A549 (cell line): ENCODE results near the gene DISC1. TPM values are rescaled to one million over a fixed set of nuclear protein-coding genes. Genes with fewer than 3 reads are reported as not detected.

ENCODE experiments used
- ATAC-seq, 2 experiments: fragments of 200-7000 bp in 1 of 2; fragments of >200 bp in 1 of 2; cut with Nextera tagmentation in 1 of 2; cut with Tn5 transposase in 1 of 2; 3 replicates each; pipeline versions ENCODE4 v1.8.0 to v1.9.1; 2018 to 2020; ENCODE audit warnings: mild to moderate bottlenecking in 1 of 2, moderate library complexity in 1 of 2
- CTCF ChIA-PET: fragments of 300-600 bp; sonication (Branson Sonifier 250); formaldehyde crosslinking; extraction: SDS; loops from one replicate; lab custom pipeline; 2021; ENCODE audit warnings: antibody characterized with exemption, inconsistent platforms; lab: Yijun Ruan, JAX
- POLR2A ChIA-PET: fragments of 350-600 bp; formaldehyde crosslinking; extraction: SDS; loops from one replicate; lab custom pipeline; 2021; ENCODE audit warnings: antibody characterized with exemption, inconsistent platforms; lab: Yijun Ruan, JAX
- DNase-seq, 2 experiments: peaks; one replicate each; pipeline versions ENCODE4 v3.0.0 to v3.0.0-alpha.2; 2011 to 2016; ENCODE audit warnings: low read depth in 1 of 2, low spot score in 1 of 2
- FAIRE-seq: peaks from 2 replicates; lab custom pipeline; 2011; peaks lifted over from hg19 to GRCh38; lab: Jason Lieb, UNC
- H3K27ac ChIP-seq, 2 experiments: fragments of >200 bp; sonication (Bioruptor Twin); formaldehyde crosslinking; 3 replicates each; pipeline ENCODE4 v1.5.1; 2016 to 2017
- H3K4me1 ChIP-seq: fragments of >200 bp; sonication (Bioruptor Twin); formaldehyde crosslinking; 3 replicates; pipeline ENCODE4 v1.6.1; 2016
- H3K4me2 ChIP-seq: fragments of >200 bp; sonication (Bioruptor Twin); formaldehyde crosslinking; 3 replicates; pipeline ENCODE4 v1.6.1; 2016
- H3K4me3 ChIP-seq: fragments of >200 bp; sonication (Bioruptor Twin); formaldehyde crosslinking; 3 replicates; pipeline ENCODE4 v1.5.1; 2016
- H3K9me3 ChIP-seq: fragments of >200 bp; sonication (Bioruptor Twin); formaldehyde crosslinking; 3 replicates; pipeline ENCODE4 v1.6.1; 2016
- CBX2 ChIP-seq: fragments of 200-600 bp; sonication (generic); IDR thresholded peaks from 2 replicates; pipeline ENCODE4 v1.6.1; 2016; ENCODE audit warnings: low read depth, mild to moderate bottlenecking, borderline replicate concordance
- CBX8 ChIP-seq: fragments of 200-600 bp; sonication (generic); IDR thresholded peaks from 2 replicates; pipeline ENCODE4 v1.6.1; 2016
- CEBPB ChIP-seq, 2 experiments: fragments of >200 bp in 1 of 2; sonication (Bioruptor Twin) in 1 of 2; formaldehyde crosslinking in 1 of 2; IDR thresholded peaks; 2 replicates each; pipeline ENCODE4 v1.6.1; 2012 to 2016
- CHD2 ChIP-seq: fragments of 150-350 bp; IDR thresholded peaks from 2 replicates; pipeline ENCODE4 v1.6.1; 2014; ENCODE audit warnings: low read length; ENCODE audit not compliant: partially characterized antibody
- ESRRA ChIP-seq: fragments of 150-350 bp; IDR thresholded peaks from 2 replicates; pipeline ENCODE4 v1.6.1; 2014; ENCODE audit warnings: mild to moderate bottlenecking, low read length, borderline replicate concordance
- GATA3 ChIP-seq: IDR thresholded peaks from 2 replicates; pipeline ENCODE4 v1.6.1; 2012; ENCODE audit warnings: borderline replicate concordance
- HDAC2 ChIP-seq: fragments of 200-600 bp; sonication (generic); IDR thresholded peaks from 2 replicates; pipeline ENCODE4 v1.6.1; 2016
- HOXB13 ChIP-seq: fragments of 250-450 bp; sonication (Bioruptor Pico); IDR thresholded peaks from 2 replicates; pipeline ENCODE4 v1.5.0; 2020; ENCODE audit warnings: low read depth, mild to moderate bottlenecking, moderate library complexity
- JUN ChIP-seq, 2 experiments: fragments of >200 bp; sonication (Bioruptor Twin); formaldehyde crosslinking; IDR thresholded peaks; 2 replicates in 1 of 2; 3 replicates in 1 of 2; pipeline ENCODE4 v1.6.1; 2016 to 2017
- KDM1A ChIP-seq: fragments of 200-600 bp; sonication (generic); IDR thresholded peaks from 2 replicates; pipeline ENCODE4 v1.6.1; 2016; ENCODE audit warnings: low read depth, mild to moderate bottlenecking
- MAFK ChIP-seq: fragments of 450-650 bp; IDR thresholded peaks from 2 replicates; pipeline ENCODE4 v1.6.1; 2014; ENCODE audit not compliant: partially characterized antibody
- NFE2L2 ChIP-seq: fragments of 150-350 bp; conservative IDR thresholded peaks from 2 replicates; pipeline ENCODE4 v1.6.1; 2014; ENCODE audit warnings: low read length
- NR3C1 ChIP-seq: fragments of >200 bp; sonication (Bioruptor Twin); formaldehyde crosslinking; IDR thresholded peaks from 3 replicates; pipeline ENCODE4 v1.6.1; 2017
- PHF8 ChIP-seq: fragments of 200-600 bp; sonication (generic); IDR thresholded peaks from 2 replicates; pipeline ENCODE4 v1.6.1; 2016; ENCODE audit warnings: low read depth, mild to moderate bottlenecking, antibody characterized with exemption, moderate library complexity, borderline replicate concordance
- POLR2A ChIP-seq: IDR thresholded peaks from 2 replicates; pipeline ENCODE4 v1.6.1; 2012; ENCODE audit warnings: mild to moderate bottlenecking, low read length
- POLR2AphosphoS2 ChIP-seq: conservative IDR thresholded peaks from 2 replicates; pipeline ENCODE4 v1.6.1; 2012; ENCODE audit warnings: low read length, improper control_type of control experiment, inconsistent platforms
- RAD21 ChIP-seq, 2 experiments: fragments of >200 bp in 1 of 2; sonication (Bioruptor Twin) in 1 of 2; formaldehyde crosslinking in 1 of 2; IDR thresholded peaks in 1 of 2; conservative IDR thresholded peaks in 1 of 2; 2 replicates in 1 of 2; 3 replicates in 1 of 2; pipeline ENCODE4 v1.6.1; 2012 to 2018; ENCODE audit warnings: inconsistent platforms in 1 of 2
- RCOR1 ChIP-seq: fragments of 150-350 bp; IDR thresholded peaks from 2 replicates; pipeline ENCODE4 v1.6.1; 2014; ENCODE audit warnings: antibody characterized with exemption, low read length, low read depth
- RFX5 ChIP-seq: fragments of 450-650 bp; IDR thresholded peaks from 2 replicates; pipeline ENCODE4 v1.7.1; 2014; ENCODE audit warnings: antibody characterized with exemption, mild to moderate bottlenecking, moderate library complexity
- SMC3 ChIP-seq: fragments of >200 bp; sonication (Bioruptor Twin); formaldehyde crosslinking; IDR thresholded peaks from 3 replicates; pipeline ENCODE4 v1.6.1; 2018; ENCODE audit warnings: inconsistent platforms
- ZC3H11A ChIP-seq: fragments of 450-650 bp; IDR thresholded peaks from 2 replicates; pipeline ENCODE4 v1.6.1; 2014; ENCODE audit warnings: antibody characterized with exemption, mild to moderate bottlenecking
- ZFP36 ChIP-seq: fragments of 450-650 bp; IDR thresholded peaks from 2 replicates; pipeline ENCODE4 v1.6.1; 2014; ENCODE audit warnings: borderline replicate concordance; ENCODE audit not compliant: partially characterized antibody
- ZNF302 ChIP-seq: fragments of 250-450 bp; sonication (Bioruptor Pico); IDR thresholded peaks from 2 replicates; pipeline ENCODE4 v1.9.0; 2021; ENCODE audit warnings: inconsistent platforms, mild to moderate bottlenecking, moderate library complexity
- WGBS: methylation state at CpG from one replicate; pipeline ENCODE4 v1.1.6; 2017; ENCODE audit errors: missing lambda C conversion rate; 5-methylcytosine and 5-hydroxymethylcytosine counted together
- polyA plus RNA-seq, 4 experiments: library from polyadenylated mRNA; depleted of rRNA in 3 of 4; stranded (reverse); fragments of >200 nt; fragmentation: RNase III in 1 of 4; extraction: RNeasy Plus Mini Kit Qiagen cat#74134 plus additional on column Dnase treatment in 1 of 4; gene quantifications; 2 replicates in 3 of 4; 3 replicates in 1 of 4; pipeline ENCODE4 v1.2.3, GENCODE V29; 2011 to 2017
- TF ChIP-seq, protein P1 (sequence below): IDR thresholded peaks from 2 replicates; pipeline ENCODE4 v1.6.1; 2012; ENCODE audit warnings: low read depth, borderline replicate concordance
- TF ChIP-seq, protein P2 (sequence below): fragments of >200 bp; sonication (Bioruptor Twin); formaldehyde crosslinking; IDR thresholded peaks from 3 replicates; pipeline ENCODE4 v1.6.1; 2016
- TF ChIP-seq, protein P3 (sequence below): fragments of >200 bp; sonication (Bioruptor Twin); formaldehyde crosslinking; IDR thresholded peaks from 3 replicates; pipeline ENCODE4 v1.5.1; 2016
- TF ChIP-seq, protein P4 (sequence below): fragments of 200-600 bp; sonication (generic); IDR thresholded peaks from 2 replicates; pipeline ENCODE4 v1.6.1; 2016; ENCODE audit warnings: antibody characterized with exemption, mild to moderate bottlenecking, moderate library complexity
- TF ChIP-seq, protein P5 (sequence below): fragments of 450-650 bp; IDR thresholded peaks from 2 replicates; pipeline ENCODE4 v1.6.1; 2014; ENCODE audit warnings: antibody characterized with exemption

Gene DISC1
- polyA plus RNA-seq, 2 of the 4 experiments (the other 2 are of a cell fraction), result 0.39 to 0.74 TPM

DNA sequence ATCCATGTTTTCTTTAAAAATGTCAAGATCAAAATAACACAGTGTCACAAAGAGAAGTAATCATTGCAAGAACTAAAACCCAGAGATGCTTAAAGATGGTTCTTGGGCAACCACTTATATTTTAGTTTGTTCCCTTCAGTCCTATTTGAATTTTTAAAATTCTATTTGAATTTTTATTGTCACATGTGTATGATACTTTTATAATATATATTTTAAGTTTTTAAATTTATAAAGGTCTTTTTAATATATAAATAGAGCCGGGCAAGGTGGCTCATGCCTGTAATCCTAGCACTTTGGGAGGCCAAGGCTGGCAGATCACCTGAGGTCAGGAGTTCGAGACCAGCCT lies 22.3 kb upstream of the DISC1 start:
- Histone ChIP-seq H3K4me3 (peak overlapping the region; percentile 48; the same call in 1 of the 3 replicates), H3K27ac (no peak overlapping the region), H3K9me3 (peaks cover 9% of the 10 kb centered on the region), H3K4me1 (0 out of 3 replicates have a peak, but pooled peaks cover 4% of the 10 kb centered on the region), H3K4me2 (peak overlapping the region; percentile 90)
- POLR2A ChIA-PET, result no interaction called here
- no peak for TF ChIP-seq NR3C1
- TF ChIP-seq, protein P1, sequence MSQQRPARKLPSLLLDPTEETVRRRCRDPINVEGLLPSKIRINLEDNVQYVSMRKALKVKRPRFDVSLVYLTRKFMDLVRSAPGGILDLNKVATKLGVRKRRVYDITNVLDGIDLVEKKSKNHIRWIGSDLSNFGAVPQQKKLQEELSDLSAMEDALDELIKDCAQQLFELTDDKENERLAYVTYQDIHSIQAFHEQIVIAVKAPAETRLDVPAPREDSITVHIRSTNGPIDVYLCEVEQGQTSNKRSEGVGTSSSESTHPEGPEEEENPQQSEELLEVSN, result no peak
- TF ChIP-seq POLR2AphosphoS2, result no peak
- TF ChIP-seq ZNF302 (CRISPR knock-in tag), result no peak
- TF ChIP-seq KDM1A, result no peak
- TF ChIP-seq HOXB13 (CRISPR knock-in tag), result no peak
- TF ChIP-seq RAD21 (conservative IDR thresholded peaks at IDR 0.05 in 1 of 2, IDR thresholded peaks at IDR 0.05 in 1 of 2), result no peak
- no peak for TF ChIP-seq CBX2
- ATAC-seq (no peak), FAIRE-seq (no peak), DNase-seq (no peak)
- WGBS, result 46% methylated on average over 2 of the region's 2 CpGs
- CTCF ChIA-PET, result interaction anchor here (0.7 to 3.0 kb wide), 3 partner anchors 13 to 1146 kb away, joined by 3 to 10 read pairs (median 3); no protein-coding TSS in a partner anchor

DNA sequence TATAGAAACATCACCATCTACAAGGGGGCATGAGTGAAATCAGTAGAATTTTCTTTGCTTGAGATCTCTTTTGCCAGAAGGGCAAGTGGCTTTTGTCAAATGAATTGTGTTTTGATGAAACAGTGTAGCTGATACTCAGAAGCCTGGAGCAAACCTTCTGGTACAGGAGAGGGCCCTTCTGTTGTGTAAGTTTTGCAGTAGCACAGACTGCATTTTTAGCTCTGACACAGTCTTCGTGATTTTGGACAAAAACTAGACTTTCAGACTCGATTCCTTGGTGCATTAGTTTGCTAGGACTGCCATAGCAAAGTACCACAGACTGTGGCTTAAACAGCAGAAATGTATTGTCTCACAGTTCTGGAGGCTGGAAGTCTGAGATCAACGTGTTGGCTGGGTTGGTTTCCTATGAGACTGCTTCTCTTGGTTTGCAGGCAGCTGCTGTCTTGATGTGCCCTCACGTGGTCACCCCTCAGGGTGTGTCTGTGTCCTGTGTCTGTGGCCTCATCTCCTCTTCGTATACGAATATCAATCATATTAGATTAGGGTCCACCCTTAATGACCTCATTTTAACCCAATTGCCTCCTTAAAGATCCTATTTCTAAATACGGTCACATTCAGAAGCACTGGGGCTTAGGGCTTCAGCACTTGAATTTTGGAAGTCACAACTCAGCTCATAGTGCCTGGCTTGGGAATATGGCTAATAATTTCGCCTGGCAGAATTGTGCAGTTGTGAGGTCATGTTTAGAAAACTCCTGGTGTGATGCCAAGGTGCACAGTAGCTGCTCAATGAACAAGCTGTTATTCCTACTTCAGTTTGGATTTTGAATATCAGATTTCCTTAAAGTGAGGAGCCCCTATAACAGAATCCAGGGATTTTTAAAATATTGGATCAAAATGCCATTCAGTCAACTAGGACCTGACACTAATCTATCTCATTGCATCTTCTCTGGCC lies 21.2 kb upstream of the DISC1 start:
- CTCF ChIA-PET, result interaction anchor here (0.5 to 3.0 kb wide), 8 partner anchors 11 to 811 kb away, joined by 3 to 10 read pairs (median 4); no protein-coding TSS in a partner anchor
- POLR2A ChIA-PET, result no interaction called here
- 30% methylated on average over 8 of the region's 8 CpGs for WGBS

DNA sequence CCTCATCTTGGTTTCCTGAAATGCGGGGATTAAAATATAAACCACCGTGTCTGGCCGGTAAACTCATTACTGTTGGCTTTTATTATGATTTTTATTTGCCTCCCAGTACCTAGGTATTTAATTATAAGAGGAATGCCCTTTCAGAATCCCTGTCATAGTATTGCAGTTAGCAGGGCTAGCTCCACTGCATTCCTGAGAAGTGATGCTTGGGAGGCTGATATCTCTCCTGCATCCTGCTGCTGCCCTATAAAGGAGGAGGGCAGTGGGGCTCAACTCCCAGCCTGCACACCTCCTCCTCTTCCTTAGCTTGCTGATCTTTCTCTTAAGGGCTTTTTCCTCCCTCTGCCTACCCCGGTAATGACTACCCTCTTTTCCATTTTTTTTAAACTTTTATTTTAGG lies 19.9 kb upstream of the DISC1 start:
- ChIA-PET POLR2A (no interaction called here), CTCF (interaction anchor here (0.7 to 3.0 kb wide), 7 partner anchors 10 to 291 kb away, joined by 3 to 10 read pairs (median 5); partner anchors contain the start of genes EXOC8 and SPRTN)
- ATAC-seq, result no peak
- FAIRE-seq, result no peak
- WGBS, result 44% methylated on average over 4 of the region's 4 CpGs
- no peak overlapping the region for H3K4me2 ChIP-seq
- peaks cover 9% of the 10 kb centered on the region for H3K9me3 ChIP-seq
- H3K4me3 ChIP-seq, result no peak overlapping the region
- no peak overlapping the region for H3K27ac ChIP-seq
- 0 out of 3 replicates have a peak, but pooled peaks cover 4% of the 10 kb centered on the region for H3K4me1 ChIP-seq
- no peak for DNase-seq
- TF ChIP-seq, protein P2, sequence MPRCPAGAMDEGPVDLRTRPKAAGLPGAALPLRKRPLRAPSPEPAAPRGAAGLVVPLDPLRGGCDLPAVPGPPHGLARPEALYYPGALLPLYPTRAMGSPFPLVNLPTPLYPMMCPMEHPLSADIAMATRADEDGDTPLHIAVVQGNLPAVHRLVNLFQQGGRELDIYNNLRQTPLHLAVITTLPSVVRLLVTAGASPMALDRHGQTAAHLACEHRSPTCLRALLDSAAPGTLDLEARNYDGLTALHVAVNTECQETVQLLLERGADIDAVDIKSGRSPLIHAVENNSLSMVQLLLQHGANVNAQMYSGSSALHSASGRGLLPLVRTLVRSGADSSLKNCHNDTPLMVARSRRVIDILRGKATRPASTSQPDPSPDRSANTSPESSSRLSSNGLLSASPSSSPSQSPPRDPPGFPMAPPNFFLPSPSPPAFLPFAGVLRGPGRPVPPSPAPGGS, result no peak
- TF ChIP-seq ZFP36 (no peak), SMC3 (no peak), MAFK (no peak), ESRRA (no peak), HDAC2 (no peak), CBX8 (no peak), RFX5 (no peak), CHD2 (no peak), GATA3 (no peak)
- TF ChIP-seq, protein P3, sequence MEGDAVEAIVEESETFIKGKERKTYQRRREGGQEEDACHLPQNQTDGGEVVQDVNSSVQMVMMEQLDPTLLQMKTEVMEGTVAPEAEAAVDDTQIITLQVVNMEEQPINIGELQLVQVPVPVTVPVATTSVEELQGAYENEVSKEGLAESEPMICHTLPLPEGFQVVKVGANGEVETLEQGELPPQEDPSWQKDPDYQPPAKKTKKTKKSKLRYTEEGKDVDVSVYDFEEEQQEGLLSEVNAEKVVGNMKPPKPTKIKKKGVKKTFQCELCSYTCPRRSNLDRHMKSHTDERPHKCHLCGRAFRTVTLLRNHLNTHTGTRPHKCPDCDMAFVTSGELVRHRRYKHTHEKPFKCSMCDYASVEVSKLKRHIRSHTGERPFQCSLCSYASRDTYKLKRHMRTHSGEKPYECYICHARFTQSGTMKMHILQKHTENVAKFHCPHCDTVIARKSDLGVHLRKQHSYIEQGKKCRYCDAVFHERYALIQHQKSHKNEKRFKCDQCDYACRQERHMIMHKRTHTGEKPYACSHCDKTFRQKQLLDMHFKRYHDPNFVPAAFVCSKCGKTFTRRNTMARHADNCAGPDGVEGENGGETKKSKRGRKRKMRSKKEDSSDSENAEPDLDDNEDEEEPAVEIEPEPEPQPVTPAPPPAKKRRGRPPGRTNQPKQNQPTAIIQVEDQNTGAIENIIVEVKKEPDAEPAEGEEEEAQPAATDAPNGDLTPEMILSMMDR, result no peak
- TF ChIP-seq, protein P4, sequence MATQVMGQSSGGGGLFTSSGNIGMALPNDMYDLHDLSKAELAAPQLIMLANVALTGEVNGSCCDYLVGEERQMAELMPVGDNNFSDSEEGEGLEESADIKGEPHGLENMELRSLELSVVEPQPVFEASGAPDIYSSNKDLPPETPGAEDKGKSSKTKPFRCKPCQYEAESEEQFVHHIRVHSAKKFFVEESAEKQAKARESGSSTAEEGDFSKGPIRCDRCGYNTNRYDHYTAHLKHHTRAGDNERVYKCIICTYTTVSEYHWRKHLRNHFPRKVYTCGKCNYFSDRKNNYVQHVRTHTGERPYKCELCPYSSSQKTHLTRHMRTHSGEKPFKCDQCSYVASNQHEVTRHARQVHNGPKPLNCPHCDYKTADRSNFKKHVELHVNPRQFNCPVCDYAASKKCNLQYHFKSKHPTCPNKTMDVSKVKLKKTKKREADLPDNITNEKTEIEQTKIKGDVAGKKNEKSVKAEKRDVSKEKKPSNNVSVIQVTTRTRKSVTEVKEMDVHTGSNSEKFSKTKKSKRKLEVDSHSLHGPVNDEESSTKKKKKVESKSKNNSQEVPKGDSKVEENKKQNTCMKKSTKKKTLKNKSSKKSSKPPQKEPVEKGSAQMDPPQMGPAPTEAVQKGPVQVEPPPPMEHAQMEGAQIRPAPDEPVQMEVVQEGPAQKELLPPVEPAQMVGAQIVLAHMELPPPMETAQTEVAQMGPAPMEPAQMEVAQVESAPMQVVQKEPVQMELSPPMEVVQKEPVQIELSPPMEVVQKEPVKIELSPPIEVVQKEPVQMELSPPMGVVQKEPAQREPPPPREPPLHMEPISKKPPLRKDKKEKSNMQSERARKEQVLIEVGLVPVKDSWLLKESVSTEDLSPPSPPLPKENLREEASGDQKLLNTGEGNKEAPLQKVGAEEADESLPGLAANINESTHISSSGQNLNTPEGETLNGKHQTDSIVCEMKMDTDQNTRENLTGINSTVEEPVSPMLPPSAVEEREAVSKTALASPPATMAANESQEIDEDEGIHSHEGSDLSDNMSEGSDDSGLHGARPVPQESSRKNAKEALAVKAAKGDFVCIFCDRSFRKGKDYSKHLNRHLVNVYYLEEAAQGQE, result no peak

More for the DNA sequence above, 21.2 kb upstream of the DISC1 start:
- DNase-seq, result no peak
- TF ChIP-seq, protein P5, sequence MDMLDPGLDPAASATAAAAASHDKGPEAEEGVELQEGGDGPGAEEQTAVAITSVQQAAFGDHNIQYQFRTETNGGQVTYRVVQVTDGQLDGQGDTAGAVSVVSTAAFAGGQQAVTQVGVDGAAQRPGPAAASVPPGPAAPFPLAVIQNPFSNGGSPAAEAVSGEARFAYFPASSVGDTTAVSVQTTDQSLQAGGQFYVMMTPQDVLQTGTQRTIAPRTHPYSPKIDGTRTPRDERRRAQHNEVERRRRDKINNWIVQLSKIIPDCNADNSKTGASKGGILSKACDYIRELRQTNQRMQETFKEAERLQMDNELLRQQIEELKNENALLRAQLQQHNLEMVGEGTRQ, result no peak
- TF ChIP-seq JUN (IDR thresholded peaks at IDR 0.05) (no peak), CEBPB (IDR thresholded peaks at IDR 0.05) (no peak), PHF8 (no peak), RCOR1 (no peak), ZC3H11A (no peak), NFE2L2 (no peak), CHD2 (no peak), CBX8 (no peak), POLR2A (no peak)
- TF ChIP-seq, all 56 proteins: peak for 0
- 0 out of 3 replicates have a peak, but pooled peaks cover 4% of the 10 kb centered on the region for H3K4me1 ChIP-seq
- H3K4me2 ChIP-seq, result no peak overlapping the region
- no peak overlapping the region for H3K4me3 ChIP-seq
- H3K27ac ChIP-seq, result no peak overlapping the region
- ATAC-seq, result no peak
- FAIRE-seq, result no peak
- H3K9me3 ChIP-seq, result peaks cover 9% of the 10 kb centered on the region
